ENCODE data around the gene TMEM53.
A peak's percentile ranks its signal among the peaks of the same experiment; 100 is the strongest.
"Not testable (repeated sequence)": the region's sequence is repeated elsewhere in the genome, so short reads cannot be mapped to it uniquely, and the experiment has no call there.

Gene TMEM53

DNA sequence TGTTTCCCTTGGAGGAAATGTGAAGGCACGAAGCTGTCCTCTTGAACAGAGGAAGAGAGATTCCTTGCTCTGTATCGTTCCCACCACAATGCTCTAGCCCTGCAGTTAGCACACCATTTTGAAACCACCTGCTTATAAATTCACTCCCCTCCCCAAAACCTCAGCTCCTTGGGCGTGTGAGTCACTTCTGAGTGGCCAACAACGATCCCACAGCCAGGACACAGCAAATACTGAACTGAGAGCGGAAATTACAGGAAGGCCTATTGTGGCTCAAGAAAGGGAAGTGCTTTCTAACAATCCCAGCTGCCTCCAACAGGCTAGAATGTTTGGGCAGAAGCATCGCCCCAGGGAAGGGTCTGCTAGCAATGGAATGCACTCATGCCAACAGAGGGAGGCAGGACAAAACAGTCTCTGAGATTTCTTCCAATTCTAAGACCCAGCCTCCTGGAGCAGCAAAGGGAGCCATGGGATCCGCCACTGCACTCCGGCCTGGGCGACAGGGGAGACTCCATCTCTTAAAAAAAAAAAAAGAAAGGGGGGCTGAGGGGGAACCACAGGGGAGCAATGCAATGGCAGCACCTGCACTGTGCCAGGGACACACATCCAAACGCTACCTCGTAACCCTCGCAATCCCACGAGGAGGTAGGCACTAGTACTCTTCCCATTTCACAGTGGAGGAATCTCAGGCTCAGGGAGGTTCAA lies 1.9 kb downstream of the TMEM53 start:
- no peak for DNase-seq

DNA sequence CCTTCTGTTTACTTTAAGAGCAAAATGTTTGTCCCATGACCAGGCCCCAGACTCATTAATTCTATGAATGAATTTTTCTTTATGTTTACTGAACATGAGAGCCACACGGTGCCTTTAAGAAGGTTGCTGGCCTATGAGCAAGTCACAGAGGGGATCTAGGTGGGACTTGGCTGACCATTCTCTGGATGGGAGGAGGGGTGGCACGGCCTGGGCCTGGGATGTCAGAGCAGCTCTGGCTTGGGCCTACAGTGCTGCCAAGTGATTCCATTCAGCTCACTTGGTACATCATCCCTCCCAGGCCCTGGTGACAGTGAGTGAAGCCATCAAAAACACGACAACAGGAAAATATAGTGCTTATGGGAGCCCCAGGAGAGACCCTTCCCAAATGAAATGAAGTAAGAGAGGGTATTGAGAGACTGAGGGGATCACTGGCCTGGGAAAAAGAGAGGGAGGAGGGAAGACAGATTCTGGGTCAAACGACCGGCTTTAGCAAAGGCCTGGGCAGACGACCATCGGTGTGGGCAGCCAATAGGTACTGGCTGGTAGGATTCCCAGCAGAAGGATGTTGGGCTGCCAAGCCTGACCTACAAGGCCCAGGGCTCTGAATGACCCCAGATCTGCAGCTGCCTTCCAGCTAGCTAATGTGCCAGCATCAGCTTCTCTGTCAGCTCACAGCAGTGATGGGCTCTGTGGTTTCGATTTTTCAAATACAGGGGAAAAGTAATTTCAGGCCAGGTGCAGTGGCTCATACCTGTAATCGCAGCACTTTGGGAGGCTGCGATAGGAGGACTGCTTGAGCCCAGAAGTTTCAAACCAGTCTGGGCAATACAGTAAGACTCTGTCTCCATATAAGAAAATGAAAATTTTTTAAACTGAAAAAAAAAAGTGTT lies 3.3 kb downstream of the TMEM53 start:
- no peak for DNase-seq

GRCh38 chr1:44666719-44667118 lies 7.6 kb downstream of the TMEM53 start:
- not testable (repeated sequence) for DNase-seq

GRCh38 chr1:44664730-44665370 lies 9.4 kb downstream of the TMEM53 start:
- no peak for DNase-seq

- DNase-seq = no peak
Observed at GRCh38 chr1:44663417-44663816, 10.9 kb downstream of the TMEM53 start.

DNA sequence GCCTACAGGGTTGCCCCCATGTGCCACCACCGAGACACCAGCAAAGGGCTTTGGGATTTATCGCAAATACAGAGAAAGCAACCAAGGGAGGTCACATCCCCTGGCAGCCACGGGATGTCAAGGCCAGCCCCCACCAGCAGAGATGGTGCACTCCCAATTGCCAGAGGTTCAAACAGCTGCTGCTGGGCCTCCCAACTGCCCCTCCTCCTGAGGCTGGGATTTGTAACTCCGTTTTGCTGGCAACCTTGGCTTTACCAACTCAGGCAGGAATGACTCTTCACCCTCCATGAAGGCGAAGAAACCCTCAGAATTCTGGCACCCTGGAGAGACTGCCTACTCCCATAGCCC lies 11.6 kb downstream of the TMEM53 start:
- no peak for DNase-seq

DNA sequence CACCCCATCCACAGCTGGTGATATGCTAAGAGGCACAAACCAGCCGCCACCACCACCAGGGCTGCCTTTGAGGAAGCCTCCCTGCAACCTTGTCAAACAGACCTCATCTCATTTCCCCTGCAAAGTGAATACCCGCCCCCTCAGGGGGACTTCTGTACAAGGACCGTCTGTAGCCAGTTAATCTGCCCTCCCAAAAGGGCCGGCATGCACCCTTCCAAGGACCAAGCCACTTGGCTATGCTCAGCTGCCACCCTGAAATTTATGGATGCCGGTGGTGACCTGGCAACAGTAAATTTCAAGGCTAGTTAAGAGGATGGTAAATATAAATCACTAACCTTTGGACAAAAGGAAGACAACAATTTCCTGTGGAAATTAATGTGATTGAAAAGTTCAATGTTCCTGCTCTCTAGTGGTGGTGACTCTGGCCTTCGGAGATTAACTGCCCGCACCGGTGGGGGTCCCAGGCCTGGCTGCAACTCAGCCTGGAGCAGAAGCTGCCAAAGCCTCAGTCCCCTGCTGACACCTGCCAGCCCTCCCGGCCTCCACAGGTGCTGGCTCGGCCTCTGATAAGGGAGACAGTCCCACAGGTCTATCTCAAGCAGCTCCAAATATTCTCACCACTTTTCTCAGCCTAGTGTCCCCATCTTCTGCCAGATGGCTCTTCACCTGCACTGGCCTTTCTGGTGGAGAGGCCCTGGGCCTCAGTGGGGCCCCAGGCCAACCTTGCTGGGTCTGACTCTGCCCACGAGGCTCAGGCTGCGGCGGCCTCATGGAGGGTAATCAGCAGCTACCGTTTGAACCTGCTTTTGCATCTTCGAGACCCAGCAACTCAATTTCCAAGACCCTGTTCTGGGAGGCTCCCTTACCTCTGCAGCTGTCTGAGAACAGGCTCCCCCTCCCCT lies 12.2 kb downstream of the TMEM53 start:
- DNase-seq = peak; percentile 38

DNA sequence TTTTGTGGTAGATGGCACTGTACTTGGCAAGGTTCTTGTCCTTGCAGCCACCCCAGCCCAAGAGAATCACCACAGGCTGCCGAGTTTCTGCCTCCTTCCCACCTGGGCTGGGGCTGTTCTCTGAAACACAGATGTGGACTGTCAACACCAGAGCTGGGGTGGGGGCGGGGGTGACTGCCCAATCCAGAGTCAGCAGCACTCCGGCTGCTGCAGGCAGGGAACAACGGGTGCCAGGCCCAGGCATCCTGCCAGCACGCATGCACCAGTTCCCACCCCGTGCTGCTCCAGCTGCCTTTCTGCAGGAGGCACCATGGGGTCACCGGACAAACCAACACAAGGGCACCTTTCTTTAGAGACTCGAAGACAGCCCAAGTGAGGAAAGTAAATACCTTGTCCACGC lies 14.1 kb downstream of the TMEM53 start:
- DNase-seq = peak; percentile 70

DNA sequence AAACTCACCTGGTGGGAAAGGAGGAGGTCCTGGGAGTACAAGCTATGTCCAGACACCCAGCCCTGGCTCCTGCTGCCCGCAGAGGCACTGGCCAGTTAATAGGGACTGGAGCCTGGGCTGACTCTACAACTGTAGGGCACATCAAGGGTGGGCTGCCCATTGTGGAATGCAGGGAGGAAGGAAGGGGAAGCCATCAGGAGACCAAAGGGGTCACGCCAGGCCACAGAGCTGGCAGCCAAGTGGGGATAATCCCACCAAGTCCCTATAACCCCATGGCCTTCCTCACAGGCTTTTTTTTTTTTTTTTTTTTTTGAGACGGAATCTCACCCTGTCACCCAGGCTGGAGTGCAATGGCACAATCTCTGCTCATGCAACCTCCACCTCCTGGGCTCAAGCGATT lies 14.7 kb downstream of the TMEM53 start:
- DNase-seq = no peak

DNA sequence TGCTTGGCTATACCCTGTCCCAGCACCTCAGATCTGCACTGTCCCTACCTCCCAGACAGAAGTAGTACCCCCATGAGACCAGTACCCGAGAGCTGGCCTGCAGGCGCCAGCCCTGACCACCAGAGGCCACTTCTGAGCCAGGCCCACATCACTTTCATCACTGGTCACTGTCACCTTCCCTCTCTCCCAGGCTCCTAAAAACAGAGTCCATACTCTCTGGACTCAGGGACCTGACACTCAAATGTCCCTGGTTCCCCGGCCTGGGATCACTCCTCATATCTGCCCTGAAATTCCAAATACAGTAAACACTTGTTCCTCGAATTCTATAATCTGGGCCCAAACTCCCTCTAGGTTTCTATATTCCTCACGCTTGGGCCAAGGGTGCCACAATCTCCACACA lies 18.7 kb downstream of the TMEM53 start:
- no peak for DNase-seq

- no peak for DNase-seq
Observed at GRCh38 chr1:44654621-44655187, 19.6 kb downstream of the TMEM53 start.

- no peak for DNase-seq
Observed at GRCh38 chr1:44653107-44653964, 20.9 kb downstream of the TMEM53 start.

- peak; percentile 62 for DNase-seq
Observed at GRCh38 chr1:44652445-44653106, 21.7 kb downstream of the TMEM53 start.

- no peak for DNase-seq
Observed at GRCh38 chr1:44651069-44651468, 23.2 kb downstream of the TMEM53 start.

- DNase-seq = no peak
Observed at GRCh38 chr1:44650159-44650831, 24.0 kb downstream of the TMEM53 start.

DNA sequence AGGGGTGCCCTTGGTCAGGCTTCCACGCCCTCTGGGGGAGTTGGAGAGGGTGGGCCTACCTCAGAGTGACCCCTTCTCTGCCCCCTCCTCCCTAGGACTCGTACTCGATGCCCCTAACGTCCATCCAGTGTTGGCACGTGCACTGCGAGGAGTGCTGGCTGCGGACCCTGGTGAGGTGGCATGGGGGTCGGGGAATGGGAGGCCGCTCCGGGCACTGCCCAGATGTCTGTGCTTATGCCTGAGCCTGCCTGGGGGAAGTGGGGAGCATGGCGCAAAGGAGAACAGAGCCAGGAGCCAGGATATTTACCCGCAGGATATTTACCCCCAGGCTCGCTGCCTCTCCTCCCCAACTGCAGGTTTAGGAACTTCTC lies 24.5 kb downstream of the TMEM53 start:
- DNase-seq = no peak

GRCh38 chr1:44648529-44649250 lies 25.6 kb downstream of the TMEM53 start:
- no peak for DNase-seq

DNA sequence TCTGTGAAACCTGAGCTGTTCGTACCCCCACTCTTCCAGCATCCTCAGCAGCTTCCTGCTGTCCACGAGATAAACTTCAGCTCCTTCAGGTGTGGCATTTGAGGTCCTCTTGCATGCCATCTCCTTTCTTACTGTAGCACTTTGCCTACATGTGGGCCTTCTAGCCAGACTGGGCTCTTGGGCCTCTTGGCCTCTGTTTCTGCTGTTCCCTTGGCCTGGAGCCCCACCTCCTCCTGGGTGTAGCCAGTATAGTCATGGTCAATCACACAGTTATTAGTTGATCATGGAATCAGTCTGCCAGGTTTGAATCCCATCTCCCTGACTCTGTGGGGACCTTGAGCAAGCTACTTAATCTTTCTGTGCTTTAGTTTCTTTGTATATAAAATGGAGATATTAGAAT lies 26.4 kb downstream of the TMEM53 start:
- DNase-seq = no peak

- no peak for DNase-seq
Observed at GRCh38 chr1:44646261-44647110, 27.8 kb downstream of the TMEM53 start.
